Neuronal stem cell (in vitro differentiated cells): ENCODE data around the gene C19orf47.

ENCODE experiments used
- DNase-seq: peaks from one replicate; pipeline ENCODE4 v3.0.0-alpha.2; 2013; ENCODE audit warnings: low spot score
- H2AFZ ChIP-seq: one replicate; pipeline ENCODE4 v1.6.1; 2013; ENCODE audit warnings: mild to moderate bottlenecking, low read length, inconsistent platforms
- H2AK5ac ChIP-seq: 2 replicates; pipeline ENCODE4 v1.6.1; 2013; ENCODE audit warnings: low read depth, mild to moderate bottlenecking, inconsistent platforms, low read length, moderate library complexity, mixed read lengths
- H2BK120ac ChIP-seq: 2 replicates; pipeline ENCODE4 v1.6.1; 2013; ENCODE audit warnings: low read depth, mild to moderate bottlenecking, inconsistent platforms, low read length, moderate library complexity, mixed read lengths
- H2BK12ac ChIP-seq: one replicate; pipeline ENCODE4 v1.6.1; 2013; ENCODE audit warnings: low read length, inconsistent platforms
- H2BK15ac ChIP-seq: 2 replicates; pipeline ENCODE4 v1.6.1; 2013; ENCODE audit warnings: mild to moderate bottlenecking, low read length, inconsistent platforms, mixed read lengths
- H2BK5ac ChIP-seq: one replicate; pipeline ENCODE4 v1.6.1; 2013; ENCODE audit warnings: inconsistent platforms, mild to moderate bottlenecking, low read length, moderate library complexity
- H3K14ac ChIP-seq: one replicate; pipeline ENCODE4 v1.6.1; 2013; ENCODE audit warnings: low read length, inconsistent platforms
- H3K18ac ChIP-seq: 2 replicates; pipeline ENCODE4 v1.6.1; 2013; ENCODE audit warnings: low read length, inconsistent platforms
- H3K23ac ChIP-seq: 2 replicates; pipeline ENCODE4 v1.6.1; 2013; ENCODE audit warnings: low read depth, mild to moderate bottlenecking, mixed read lengths, low read length, inconsistent platforms; ENCODE audit not compliant: poor library complexity
- H3K27ac ChIP-seq: replicated peaks from 3 replicates; pipeline ENCODE4 v1.5.1; 2013; ENCODE audit warnings: low read length, inconsistent platforms
- H3K27me3 ChIP-seq, 3 experiments: 2 replicates each; pipeline ENCODE4 v1.6.1; 2013; ENCODE audit warnings: low read length in 3 of 3, mild to moderate bottlenecking in 2 of 3, inconsistent platforms in 1 of 3, low read depth in 1 of 3, mixed read lengths in 1 of 3, moderate library complexity in 1 of 3; ENCODE audit not compliant: control insufficient read depth in 3 of 3, insufficient read depth in 3 of 3
- H3K36me3 ChIP-seq, 2 donors: replicated peaks in 1 of 2; 2 replicates each; pipeline ENCODE4 v1.6.1; 2013; ENCODE audit warnings: low read length in 2 of 2; ENCODE audit not compliant: control insufficient read depth in 2 of 2, insufficient read depth in 2 of 2
- H3K4ac ChIP-seq: 2 replicates; pipeline ENCODE4 v1.6.1; 2013; ENCODE audit warnings: inconsistent platforms, mild to moderate bottlenecking, low read length, moderate library complexity
- H3K4me1 ChIP-seq, 2 donors: 1 replicate in 1 of 2; 2 replicates in 1 of 2; pipeline ENCODE4 v1.6.1; 2013; ENCODE audit warnings: low read length in 2 of 2, low read depth in 1 of 2; ENCODE audit not compliant: control insufficient read depth in 2 of 2, insufficient read depth in 1 of 2
- H3K4me2 ChIP-seq: one replicate; pipeline ENCODE4 v1.6.1; 2013; ENCODE audit warnings: mild to moderate bottlenecking, low read length, inconsistent platforms; ENCODE audit not compliant: insufficient read depth, poor library complexity, severe bottlenecking
- H3K4me3 ChIP-seq, 2 donors: 2 replicates each; pipeline ENCODE4 v1.5.1; 2013; ENCODE audit warnings: low read length in 2 of 2, mild to moderate bottlenecking in 2 of 2, inconsistent platforms in 1 of 2, moderate library complexity in 1 of 2
- H3K79me1 ChIP-seq: one replicate; pipeline ENCODE4 v1.6.1; 2013; ENCODE audit warnings: low read depth, mild to moderate bottlenecking, inconsistent platforms, low read length, moderate library complexity
- H3K9ac ChIP-seq: one replicate; pipeline ENCODE4 v1.6.1; 2013; ENCODE audit warnings: mild to moderate bottlenecking, low read depth, low read length, inconsistent platforms; ENCODE audit not compliant: poor library complexity
- H3K9me3 ChIP-seq, 2 donors: replicated peaks in 1 of 2; 2 replicates each; pipeline versions ENCODE3 to v1.6.1; 2013; ENCODE audit warnings: low read length in 2 of 2, mild to moderate bottlenecking in 2 of 2, inconsistent platforms in 1 of 2, low read depth in 1 of 2, mixed read lengths in 1 of 2, moderate library complexity in 1 of 2; ENCODE audit not compliant: control insufficient read depth in 2 of 2, insufficient read depth in 1 of 2
- H4K8ac ChIP-seq: one replicate; pipeline ENCODE4 v1.6.1; 2013; ENCODE audit warnings: low read depth, mild to moderate bottlenecking, inconsistent platforms, low read length, moderate library complexity
- H4K91ac ChIP-seq: one replicate; pipeline ENCODE4 v1.6.1; 2013; ENCODE audit warnings: low read length, low read depth, mild to moderate bottlenecking, inconsistent platforms; ENCODE audit not compliant: poor library complexity
- WGBS, 2 donors: extraction: QIAGEN DNeasy Blood & Tissue Kit; methylation state at CpG; one replicate each; pipeline ENCODE4 v1.1.7; 2013; ENCODE audit warnings: missing lambda C conversion rate in 2 of 2, mixed read lengths in 1 of 2; ENCODE audit not compliant: insufficient read length in 2 of 2, insufficient replicate concordance in 1 of 2; ENCODE audit errors: extremely low coverage in 2 of 2; 5-methylcytosine and 5-hydroxymethylcytosine counted together

The C19orf47 gene

GRCh38 chr19:40298026-40298425, 50.2 kb downstream of the C19orf47 start:
- Histone ChIP-seq H2BK120ac (no peak overlapping the region), H3K9ac (no peak overlapping the region), H2BK15ac (no peak overlapping the region), H2BK5ac (no peak overlapping the region), H3K27ac (no peak overlapping the region), H2AFZ (no peak overlapping the region), H3K79me1 (no peaks in the 10 kb centered on the region), H3K4me1 (no peaks in the 10 kb centered on the region), H4K91ac (no peak overlapping the region), H3K27me3 (no peaks in the 10 kb centered on the region), H3K4ac (no peak overlapping the region), H3K23ac (no peak overlapping the region), H3K9me3 (no peaks in the 10 kb centered on the region), H3K36me3 (no peaks in the 10 kb centered on the region), H3K14ac (no peak overlapping the region), H3K4me3 (no peak overlapping the region), H2AK5ac (no peak overlapping the region), H2BK12ac (no peak overlapping the region), H3K4me2 (no peak overlapping the region), H3K18ac (no peak overlapping the region), H4K8ac (no peak overlapping the region)
- DNase-seq: no peak
- no CpG with 5 or more reads among the region's 3 CpGs for WGBS, 2 donors

DNA sequence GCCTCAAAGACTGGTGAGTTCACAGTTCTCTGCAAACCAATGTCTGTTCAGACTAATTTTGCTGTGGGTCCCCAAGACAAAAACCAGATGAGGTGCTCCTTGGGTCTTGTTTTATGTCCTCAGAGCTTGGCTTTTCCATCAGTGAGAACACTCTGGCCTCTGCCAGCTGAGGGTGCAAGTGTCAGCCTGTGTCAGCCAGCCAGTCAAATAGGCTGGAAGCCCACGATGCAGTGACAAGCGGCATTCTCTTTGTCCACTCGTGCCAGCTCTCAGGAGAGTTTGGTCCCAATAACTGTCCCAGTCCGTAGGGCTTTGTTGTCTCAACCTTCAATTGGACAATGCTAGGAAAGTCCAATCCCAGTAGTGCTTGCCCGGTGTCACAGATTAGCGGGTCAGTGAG, 53.6 kb downstream of the C19orf47 start:
- no peak overlapping the region for H3K27ac ChIP-seq
- WGBS, 2 donors: no CpG with 5 or more reads among the region's 6 CpGs
- no peaks in the 10 kb centered on the region for H3K9me3 ChIP-seq
- no peak overlapping the region for H2AK5ac ChIP-seq
- H2BK5ac ChIP-seq: no peak overlapping the region
- H2BK120ac ChIP-seq: no peak overlapping the region
- H2AFZ ChIP-seq: no peak overlapping the region
- no peak overlapping the region for H3K18ac ChIP-seq
- no peak overlapping the region for H2BK15ac ChIP-seq
- no peak overlapping the region for H3K4ac ChIP-seq
- no peak overlapping the region for H4K91ac ChIP-seq
- H3K9ac ChIP-seq: no peak overlapping the region
- no peaks in the 10 kb centered on the region for H3K79me1 ChIP-seq
- no peak for DNase-seq
- H3K27me3 ChIP-seq: no peaks in the 10 kb centered on the region
- no peak overlapping the region for H4K8ac ChIP-seq
- H3K14ac ChIP-seq: no peak overlapping the region
- H3K4me1 ChIP-seq: no peaks in the 10 kb centered on the region
- no peak overlapping the region for H2BK12ac ChIP-seq
- no peak overlapping the region for H3K4me3 ChIP-seq
- no peaks in the 10 kb centered on the region for H3K36me3 ChIP-seq
- no peak overlapping the region for H3K4me2 ChIP-seq
- H3K23ac ChIP-seq: no peak overlapping the region

DNA sequence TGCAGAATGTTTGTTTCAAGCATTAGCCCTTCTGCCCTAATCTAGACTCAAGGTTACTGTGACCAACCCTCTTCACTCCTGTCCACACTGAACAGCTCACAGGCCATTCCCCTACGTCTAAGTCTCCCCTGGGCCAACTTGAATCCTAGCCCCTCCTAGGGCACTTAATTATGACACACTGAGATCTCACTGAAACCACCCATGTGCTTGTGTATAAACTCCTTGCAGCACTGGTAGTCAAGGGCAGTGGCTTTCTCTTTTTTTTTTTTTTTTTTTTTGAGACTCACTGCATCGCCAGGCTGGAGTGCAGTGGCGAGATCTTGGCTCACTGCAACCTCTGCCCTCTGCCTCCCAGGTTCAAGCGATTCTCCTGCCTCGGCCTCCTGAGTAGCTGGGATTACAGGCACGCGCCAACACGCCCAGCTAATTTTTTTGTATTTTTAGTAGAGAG, 61.2 kb downstream of the C19orf47 start:
- H2BK15ac ChIP-seq: no peak overlapping the region
- no peak overlapping the region for H3K23ac ChIP-seq
- DNase-seq: no peak
- WGBS, 2 donors: no CpG with 5 or more reads among the region's 8 CpGs
- H3K14ac ChIP-seq: no peak overlapping the region
- no peak overlapping the region for H2AK5ac ChIP-seq
- no peak overlapping the region for H3K4ac ChIP-seq
- no peak overlapping the region for H3K9ac ChIP-seq
- no peak overlapping the region for H2BK5ac ChIP-seq
- H2BK12ac ChIP-seq: no peak overlapping the region
- no peak overlapping the region for H3K18ac ChIP-seq
- H4K8ac ChIP-seq: no peak overlapping the region
- H3K4me2 ChIP-seq: no peak overlapping the region
- no peak overlapping the region for H2BK120ac ChIP-seq
- peaks cover 2 to 9% of the 10 kb centered on the region in 2 donors for H3K36me3 ChIP-seq
- no peak overlapping the region for H4K91ac ChIP-seq
- peaks cover 8% of the 10 kb centered on the region for H3K79me1 ChIP-seq
- peaks cover 8 to 11% of the 10 kb centered on the region in 2 donors for H3K4me1 ChIP-seq
- H3K27me3 ChIP-seq: no peaks in the 10 kb centered on the region
- H2AFZ ChIP-seq: peak overlapping the region; percentile 74
- no peak overlapping the region for H3K4me3 ChIP-seq
- no peak overlapping the region for H3K27ac ChIP-seq
- H3K9me3 ChIP-seq: no peaks in the 10 kb centered on the region

GRCh38 chr19:40286235-40286970, 61.8 kb downstream of the C19orf47 start:
- Histone ChIP-seq H3K9ac (no peak overlapping the region), H3K4me3 (no peak overlapping the region), H2BK12ac (no peak overlapping the region), H2BK120ac (no peak overlapping the region), H2BK5ac (no peak overlapping the region), H4K8ac (no peak overlapping the region), H3K9me3 (no peaks in the 10 kb centered on the region), H2AFZ (peak overlapping the region; percentile 82), H3K4me2 (no peak overlapping the region), H3K27me3 (no peaks in the 10 kb centered on the region), H3K14ac (no peak overlapping the region), H3K79me1 (peaks cover 9% of the 10 kb centered on the region), H2AK5ac (no peak overlapping the region), H3K23ac (no peak overlapping the region), H3K18ac (no peak overlapping the region), H3K36me3 (peaks cover 4 to 13% of the 10 kb centered on the region in 2 donors), H2BK15ac (no peak overlapping the region), H3K4me1 (peaks cover 8 to 11% of the 10 kb centered on the region in 2 donors), H3K4ac (no peak overlapping the region), H3K27ac (no peak overlapping the region), H4K91ac (no peak overlapping the region)
- no peak for DNase-seq
- WGBS, 2 donors: no CpG with 5 or more reads among the region's 16 CpGs
